BE2C (cell line): ENCODE results near the gene KRTAP13-1.

ENCODE experiments used
- DNase-seq: peaks from one replicate; pipeline ENCODE4 v3.0.0-alpha.2; 2020
- H3K27me3 ChIP-seq: fragments of 250-450 bp; sonication (Bioruptor Pico); 2 replicates; pipeline ENCODE4 v1.5.1; 2020; ENCODE audit warnings: mild to moderate bottlenecking
- H3K36me3 ChIP-seq: fragments of 250-450 bp; sonication (Bioruptor Pico); 2 replicates; pipeline ENCODE4 v1.5.1; 2020; ENCODE audit warnings: mild to moderate bottlenecking
- H3K4me1 ChIP-seq: fragments of 250-450 bp; sonication (Bioruptor Pico); 2 replicates; pipeline ENCODE4 v1.5.1; 2020
- H3K4me3 ChIP-seq: 2 replicates; pipeline ENCODE4 v1.5.1; 2011; ENCODE audit warnings: low read depth, low read length
- H3K9me3 ChIP-seq: fragments of 250-450 bp; sonication (Bioruptor Pico); 2 replicates; pipeline ENCODE4 v1.5.1; 2020
- CTCF ChIP-seq: IDR thresholded peaks from 2 replicates; pipeline ENCODE4 v1.5.1; 2012; ENCODE audit warnings: mild to moderate bottlenecking, low read depth, low read length

Gene KRTAP13-1

GRCh38 chr21:30372139-30372770 lies 23.6 kb upstream of the KRTAP13-1 start, which contains the start of gene KRTAP13-2:
KRTAP13-2 (minus strand) TSS chr21:30372271; CDS start chr21:30372213, 58 bp downstream.
- H3K27me3 ChIP-seq: no peaks in the 10 kb centered on the region
- H3K36me3 ChIP-seq: no peaks in the 10 kb centered on the region
- no peaks in the 10 kb centered on the region for H3K9me3 ChIP-seq
- H3K4me1 ChIP-seq: no peaks in the 10 kb centered on the region
- no peak for TF ChIP-seq CTCF
- H3K4me3 ChIP-seq: no peak within 1 kb of the TSS
- no peak for DNase-seq

- Histone ChIP-seq H3K27me3 (no peaks in the 10 kb centered on the region), H3K36me3 (no peaks in the 10 kb centered on the region), H3K4me1 (no peaks in the 10 kb centered on the region), H3K4me3 (no peak overlapping the region), H3K9me3 (no peaks in the 10 kb centered on the region)
- no peak for TF ChIP-seq CTCF
- no peak for DNase-seq
These were observed 13.6 kb upstream of the KRTAP13-1 start for GRCh38 chr21:30382201-30382600.

- Histone ChIP-seq H3K4me3 (no peak overlapping the region), H3K4me1 (no peaks in the 10 kb centered on the region), H3K27me3 (no peaks in the 10 kb centered on the region), H3K9me3 (no peaks in the 10 kb centered on the region), H3K36me3 (no peaks in the 10 kb centered on the region)
- no peak for TF ChIP-seq CTCF
- no peak for DNase-seq
These were observed 4.3 kb upstream of the KRTAP13-1 start for GRCh38 chr21:30391492-30392025.

GRCh38 chr21:30408782-30409494 lies 13.1 kb downstream of the KRTAP13-1 start:
- H3K4me3 ChIP-seq: no peak overlapping the region
- peak; percentile 81 for DNase-seq
- H3K9me3 ChIP-seq: no peaks in the 10 kb centered on the region
- no peaks in the 10 kb centered on the region for H3K4me1 ChIP-seq
- no peaks in the 10 kb centered on the region for H3K27me3 ChIP-seq
- peak; percentile 89 for TF ChIP-seq CTCF
- H3K36me3 ChIP-seq: no peaks in the 10 kb centered on the region

GRCh38 chr21:30415993-30416392 lies 20.2 kb downstream of the KRTAP13-1 start:
- H3K9me3 ChIP-seq: no peaks in the 10 kb centered on the region

More at GRCh38 chr21:30415993-30416392, 20.2 kb downstream of the KRTAP13-1 start:
- DNase-seq: no peak
- H3K36me3 ChIP-seq: no peaks in the 10 kb centered on the region
- no peak overlapping the region for H3K4me3 ChIP-seq
- TF ChIP-seq CTCF: no peak
- H3K4me1 ChIP-seq: no peaks in the 10 kb centered on the region
- no peaks in the 10 kb centered on the region; the same call in 1 of the 2 replicates for H3K27me3 ChIP-seq
